Left ventricle myocardium inferior (tissue), 1 donor: ENCODE measurements around the gene CDH24. TPM values are rescaled to one million over a fixed set of nuclear protein-coding genes. Genes with fewer than 3 reads are reported as not detected.
A peak's percentile ranks its signal among the peaks of the same experiment; 100 is the strongest.

Experiments
- DNase-seq: peaks from one replicate; pipeline ENCODE4 v3.0.0-alpha.2; 2020
- H3K27ac ChIP-seq: fragments of 200-600 bp; replicated peaks from 2 replicates; pipeline ENCODE4 v1.8.0; 2021
- H3K27me3 ChIP-seq: fragments of 200-600 bp; 2 replicates; pipeline ENCODE4 v1.8.0; 2021; ENCODE audit warnings: low read depth
- H3K36me3 ChIP-seq: fragments of 200-600 bp; 2 replicates; pipeline ENCODE4 v1.8.0; 2021
- H3K4me1 ChIP-seq: fragments of 200-600 bp; 2 replicates; pipeline ENCODE4 v1.8.0; 2021
- H3K4me3 ChIP-seq: fragments of 200-600 bp; 2 replicates; pipeline ENCODE4 v1.8.0; 2021; ENCODE audit warnings: mild to moderate bottlenecking, moderate library complexity
- H3K9me3 ChIP-seq: fragments of 200-600 bp; replicated peaks from 2 replicates; pipeline ENCODE4 v1.8.0; 2021
- CTCF ChIP-seq: fragments of 200-600 bp; IDR thresholded peaks from 2 replicates; pipeline ENCODE4 v1.8.0; 2021; ENCODE audit warnings: antibody characterized with exemption, mild to moderate bottlenecking, borderline replicate concordance
- intact Hi-C: fragments of 100-400 bp; cut with micrococcal nuclease; formaldehyde crosslinking; loops from one replicate; pipeline ENCODE4 v1.11.0; 2022
- total RNA-seq: library from RNA; stranded (reverse); fragmentation: NEBNext Ultra II Directional; extraction: Animal tissue kit (Norgen Biotek cat#: 25700); gene quantifications from one replicate; pipeline ENCODE4 v1.2.1, GENCODE V29; 2021
- donor health status: DM: no; HTN: yes; CAD: no; lungs with severe emphysema.

The CDH24 gene
- total RNA-seq, 1 donor from 2014 or later: 2.1 TPM

DNA sequence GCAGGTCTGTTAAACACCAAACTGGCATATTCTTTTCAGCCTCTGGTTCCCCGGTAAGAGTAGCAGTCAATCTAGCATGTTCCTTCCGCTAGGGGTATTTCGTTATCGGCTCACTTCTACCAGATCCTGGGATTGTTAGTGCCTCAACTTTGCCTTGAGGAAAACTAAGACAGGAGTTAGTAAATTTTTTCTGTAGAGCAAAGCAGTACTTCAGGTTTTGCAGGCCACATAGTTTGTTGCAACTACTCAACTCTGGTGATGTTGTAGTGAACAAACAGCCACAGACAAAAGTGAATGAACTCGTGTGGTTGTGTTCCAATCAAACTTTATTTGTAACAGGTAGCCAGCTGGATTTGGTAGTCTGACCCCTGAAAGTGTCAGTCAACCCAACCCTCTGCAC, 6.3 kb upstream of the CDH24 start:
- intact Hi-C loops: no loop called here

DNA sequence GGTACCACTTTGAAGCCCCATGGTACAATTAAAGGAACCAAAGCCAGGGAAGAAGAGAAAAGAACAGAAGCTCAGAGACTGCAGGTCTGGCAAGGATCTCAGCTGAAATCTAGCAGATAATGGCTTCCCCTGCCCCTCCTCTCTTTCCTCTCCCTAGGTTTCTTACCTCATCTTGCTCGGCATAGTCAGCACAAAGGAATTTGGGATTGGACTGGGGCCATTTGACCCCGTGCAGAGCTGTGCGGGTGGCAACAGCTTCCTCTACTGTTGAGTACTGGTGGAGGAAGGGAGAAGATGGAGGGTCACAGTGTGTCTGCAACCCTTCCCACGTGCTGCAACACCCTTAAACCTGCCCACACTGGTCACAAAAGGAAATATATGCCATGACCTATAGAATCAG, 4.7 kb upstream of the CDH24 start:
- peaks cover 29% of the 10 kb centered on the region for H3K4me1 ChIP-seq
- intact Hi-C loops: no loop called here
- no peaks in the 10 kb centered on the region for H3K9me3 ChIP-seq
- H3K27ac ChIP-seq: peak overlapping the region; percentile 27
- no peak overlapping the region for H3K4me3 ChIP-seq
- TF ChIP-seq CTCF: no peak
- no peaks in the 10 kb centered on the region for H3K27me3 ChIP-seq
- H3K36me3 ChIP-seq: peaks cover 86% of the 10 kb centered on the region
- DNase-seq: no peak

More for the DNA sequence above, 6.3 kb upstream of the CDH24 start:
- peaks cover 25% of the 10 kb centered on the region for H3K4me1 ChIP-seq
- TF ChIP-seq CTCF: no peak
- H3K4me3 ChIP-seq: no peak overlapping the region
- no peak for DNase-seq
- H3K36me3 ChIP-seq: peaks cover 100% of the 10 kb centered on the region
- no peaks in the 10 kb centered on the region for H3K9me3 ChIP-seq
- no peak overlapping the region for H3K27ac ChIP-seq
- no peaks in the 10 kb centered on the region for H3K27me3 ChIP-seq

- intact Hi-C loops: no loop called here
- Histone ChIP-seq H3K27ac (no peak overlapping the region), H3K36me3 (peaks cover 73% of the 10 kb centered on the region), H3K27me3 (no peaks in the 10 kb centered on the region), H3K4me3 (no peak overlapping the region), H3K9me3 (no peaks in the 10 kb centered on the region), H3K4me1 (peaks cover 38% of the 10 kb centered on the region)
- no peak for TF ChIP-seq CTCF
- DNase-seq: no peak
These were observed 3.4 kb upstream of the CDH24 start for GRCh38 chr14:23060536-23061260.

GRCh38 chr14:23058654-23059504, 1.6 kb upstream of the CDH24 start:
- H3K9me3 ChIP-seq: no peaks in the 10 kb centered on the region
- peak overlapping the region; percentile 80 for H3K27ac ChIP-seq
- H3K4me3 ChIP-seq: no peak overlapping the region
- peaks cover 55% of the 10 kb centered on the region for H3K36me3 ChIP-seq
- TF ChIP-seq CTCF: no peak
- no peaks in the 10 kb centered on the region for H3K27me3 ChIP-seq
- intact Hi-C loops: loop anchor here (5.0 kb wide), 1 partner anchor 72 kb away; no protein-coding TSS in a partner anchor
- DNase-seq: no peak
- peaks cover 42% of the 10 kb centered on the region for H3K4me1 ChIP-seq

DNA sequence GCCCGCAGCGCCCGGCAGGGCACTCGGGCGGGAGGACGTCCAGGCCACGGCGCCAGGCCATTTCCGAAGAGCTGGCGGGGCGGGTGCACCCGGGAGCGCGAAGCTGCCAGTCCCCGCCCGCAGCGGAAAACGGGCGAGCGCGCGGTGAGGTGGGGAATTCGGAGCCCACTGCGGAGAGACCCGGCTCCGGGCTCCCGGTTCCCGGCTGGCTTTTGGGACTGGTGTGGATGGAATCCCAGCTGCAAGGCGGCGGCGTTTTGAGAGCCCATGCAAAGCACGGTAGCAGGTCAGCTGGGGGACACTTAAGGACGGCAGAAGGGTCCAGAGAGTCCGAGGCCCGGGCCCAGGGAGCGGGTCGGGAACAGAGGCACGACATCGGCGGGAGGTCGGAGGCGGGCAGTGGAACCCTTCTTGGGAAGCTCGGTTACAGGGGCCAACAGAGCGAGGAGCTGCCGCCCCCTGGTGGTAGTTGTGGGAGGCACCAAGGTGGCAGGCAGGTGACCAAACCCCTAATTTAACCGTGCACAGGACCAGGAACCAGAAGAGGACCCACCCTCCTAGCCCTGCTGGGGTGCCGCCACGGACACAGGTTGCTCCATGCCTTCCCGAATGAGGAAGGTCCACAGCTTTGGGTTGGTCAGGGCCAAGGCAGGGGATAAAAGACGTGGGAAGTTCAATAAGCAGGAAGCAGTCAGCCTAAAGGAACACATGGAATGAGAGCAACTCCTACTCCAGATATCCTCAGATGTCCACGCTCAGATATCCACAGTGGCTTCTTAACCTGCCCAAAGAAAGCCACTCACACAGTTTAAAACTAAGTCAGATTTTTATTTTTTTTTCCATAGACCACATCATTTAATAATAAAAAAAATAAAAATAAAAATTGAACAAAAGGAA, 685 bp upstream of the CDH24 start:
- intact Hi-C loops: loop anchor here (5.0 kb wide), 1 partner anchor 71 kb away; no protein-coding TSS in a partner anchor
- peak; percentile 97 for TF ChIP-seq CTCF
- peaks cover 46% of the 10 kb centered on the region for H3K36me3 ChIP-seq
- H3K27me3 ChIP-seq: no peaks in the 10 kb centered on the region
- H3K9me3 ChIP-seq: no peaks in the 10 kb centered on the region
- H3K27ac ChIP-seq: peak overlapping the region; percentile 80
- peak; percentile 86 for DNase-seq
- H3K4me3 ChIP-seq: peak overlapping the region; percentile 84
- H3K4me1 ChIP-seq: peaks cover 42% of the 10 kb centered on the region
